PC-9 (cell line): ENCODE results near the gene SMG6. TPM values are rescaled to one million over a fixed set of nuclear protein-coding genes. Genes with fewer than 3 reads are reported as not detected.

ENCODE experiments used
- BruUV-seq: library from RNA; stranded (reverse); fragments of 400-500 nt; replicated peaks from 2 replicates; lab custom pipeline; 2021; lab: Mats Ljungman, UMichigan
- CTCF ChIA-PET: fragments of 300-600 bp; sonication (Branson Sonifier 250); formaldehyde crosslinking; loops from one replicate; lab custom pipeline; 2022; ENCODE audit warnings: antibody characterized with exemption; lab: Charles Lee
- POLR2A ChIA-PET: fragments of 300-600 bp; sonication (Branson Sonifier 250); formaldehyde crosslinking; loops from one replicate; lab custom pipeline; 2022; ENCODE audit warnings: antibody characterized with exemption; ENCODE audit not compliant: unreplicated experiment; lab: Charles Lee
- DNase-seq, 2 experiments: peaks; one replicate each; pipeline versions ENCODE4 v3.0.0 to v3.0.0-alpha.2; 2015 to 2022; ENCODE audit warnings: mixed read lengths in 1 of 2
- H2AFZ ChIP-seq: fragments of 200-600 bp; sonication (generic); 2 replicates; pipeline ENCODE4 v1.8.1; 2017; ENCODE audit warnings: antibody characterized with exemption
- H3F3A ChIP-seq: fragments of 200-600 bp; sonication (generic); 2 replicates; pipeline ENCODE4 v1.8.1; 2017; ENCODE audit warnings: antibody characterized with exemption, mild to moderate bottlenecking, low read depth; ENCODE audit not compliant: insufficient read depth
- H3K27ac ChIP-seq: fragments of 200-600 bp; sonication (generic); 2 replicates; pipeline ENCODE4 v1.6.1; 2016; ENCODE audit warnings: mixed run types
- H3K27me3 ChIP-seq: fragments of 200-600 bp; sonication (generic); 2 replicates; pipeline ENCODE4 v1.6.1; 2016; ENCODE audit warnings: low read depth, mixed run types; ENCODE audit not compliant: insufficient read depth
- H3K36me3 ChIP-seq: fragments of 200-600 bp; sonication (generic); 2 replicates; pipeline ENCODE4 v1.6.1; 2016; ENCODE audit warnings: low read depth, mixed run types
- H3K4me1 ChIP-seq: fragments of 200-600 bp; sonication (generic); replicated peaks from 2 replicates; pipeline ENCODE4 v1.6.1; 2016; ENCODE audit warnings: mixed run types; ENCODE audit not compliant: insufficient read depth
- H3K4me2 ChIP-seq: fragments of 200-600 bp; sonication (generic); 2 replicates; pipeline ENCODE4 v1.6.1; 2017; ENCODE audit warnings: mixed run types
- H3K4me3 ChIP-seq: fragments of 200-600 bp; sonication (generic); 2 replicates; pipeline ENCODE4 v1.6.1; 2016; ENCODE audit warnings: mixed run types
- H3K79me2 ChIP-seq: fragments of 200-600 bp; sonication (generic); 2 replicates; pipeline ENCODE4 v1.6.1; 2017; ENCODE audit warnings: low read depth, mixed run types
- H3K9me2 ChIP-seq: fragments of 200-600 bp; sonication (generic); 2 replicates; pipeline ENCODE4 v1.8.1; 2017; ENCODE audit warnings: mild to moderate bottlenecking; ENCODE audit not compliant: insufficient read depth
- H3K9me3 ChIP-seq: fragments of 200-600 bp; sonication (generic); 2 replicates; pipeline ENCODE4 v1.8.1; 2016; ENCODE audit warnings: low read depth; ENCODE audit not compliant: insufficient read depth
- H4K20me1 ChIP-seq: fragments of 200-600 bp; sonication (generic); 2 replicates; pipeline ENCODE4 v1.8.1; 2017; ENCODE audit not compliant: insufficient read depth
- EZH2 ChIP-seq: fragments of 200-600 bp; sonication (generic); IDR thresholded peaks from 2 replicates; pipeline ENCODE4 v1.8.0; 2017; ENCODE audit warnings: antibody characterized with exemption, low read depth
- intact Hi-C: fragments of 100-400 bp; cut with micrococcal nuclease; formaldehyde crosslinking; loops from one replicate; pipeline ENCODE4 v1.10.0; 2022; ENCODE audit not compliant: unreplicated experiment
- total RNA-seq: library from RNA; stranded (reverse); gene quantifications from 2 replicates; pipeline ENCODE4 v1.2.3, GENCODE V29; 2021
- TF ChIP-seq, protein P1 (sequence below): fragments of 200-600 bp; sonication (generic); conservative IDR thresholded peaks from 2 replicates; pipeline ENCODE4 v1.6.1; 2017; ENCODE audit warnings: mixed run types, antibody characterized with exemption, mild to moderate bottlenecking, moderate library complexity

Gene SMG6
- total RNA-seq, 1 experiment from 2014 or later, result 43.1 TPM

- TF ChIP-seq, protein P1, sequence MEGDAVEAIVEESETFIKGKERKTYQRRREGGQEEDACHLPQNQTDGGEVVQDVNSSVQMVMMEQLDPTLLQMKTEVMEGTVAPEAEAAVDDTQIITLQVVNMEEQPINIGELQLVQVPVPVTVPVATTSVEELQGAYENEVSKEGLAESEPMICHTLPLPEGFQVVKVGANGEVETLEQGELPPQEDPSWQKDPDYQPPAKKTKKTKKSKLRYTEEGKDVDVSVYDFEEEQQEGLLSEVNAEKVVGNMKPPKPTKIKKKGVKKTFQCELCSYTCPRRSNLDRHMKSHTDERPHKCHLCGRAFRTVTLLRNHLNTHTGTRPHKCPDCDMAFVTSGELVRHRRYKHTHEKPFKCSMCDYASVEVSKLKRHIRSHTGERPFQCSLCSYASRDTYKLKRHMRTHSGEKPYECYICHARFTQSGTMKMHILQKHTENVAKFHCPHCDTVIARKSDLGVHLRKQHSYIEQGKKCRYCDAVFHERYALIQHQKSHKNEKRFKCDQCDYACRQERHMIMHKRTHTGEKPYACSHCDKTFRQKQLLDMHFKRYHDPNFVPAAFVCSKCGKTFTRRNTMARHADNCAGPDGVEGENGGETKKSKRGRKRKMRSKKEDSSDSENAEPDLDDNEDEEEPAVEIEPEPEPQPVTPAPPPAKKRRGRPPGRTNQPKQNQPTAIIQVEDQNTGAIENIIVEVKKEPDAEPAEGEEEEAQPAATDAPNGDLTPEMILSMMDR, result no peak
- no peak for TF ChIP-seq EZH2
- Histone ChIP-seq H3F3A (no peaks in the 10 kb centered on the region; the same call in 1 of the 2 replicates), H3K9me2 (no peaks in the 10 kb centered on the region), H3K79me2 (no peaks in the 10 kb centered on the region), H3K4me2 (no peak overlapping the region), H4K20me1 (no peaks in the 10 kb centered on the region), H3K27me3 (no peaks in the 10 kb centered on the region), H3K9me3 (no peaks in the 10 kb centered on the region), H3K27ac (no peak overlapping the region), H3K4me3 (no peak overlapping the region), H3K4me1 (no peaks in the 10 kb centered on the region), H3K36me3 (no peaks in the 10 kb centered on the region), H2AFZ (no peak overlapping the region)
- no peak for DNase-seq
- intact Hi-C loops, result loop anchor here (5.0 kb wide), 1 partner anchor 186 kb away; no protein-coding TSS in a partner anchor
- CTCF ChIA-PET, result interaction anchor here (0.7 to 1.1 kb wide), 3 partner anchors 105 to 302 kb away, joined by 3 to 5 read pairs (median 4); partner anchors contain the start of genes HIC1 and TSR1
- BruUV-seq, result no TSS peak
- POLR2A ChIA-PET, result no interaction called here
Observed at GRCh38 chr17:2230877-2231276, 72.7 kb downstream of the SMG6 start.

DNA sequence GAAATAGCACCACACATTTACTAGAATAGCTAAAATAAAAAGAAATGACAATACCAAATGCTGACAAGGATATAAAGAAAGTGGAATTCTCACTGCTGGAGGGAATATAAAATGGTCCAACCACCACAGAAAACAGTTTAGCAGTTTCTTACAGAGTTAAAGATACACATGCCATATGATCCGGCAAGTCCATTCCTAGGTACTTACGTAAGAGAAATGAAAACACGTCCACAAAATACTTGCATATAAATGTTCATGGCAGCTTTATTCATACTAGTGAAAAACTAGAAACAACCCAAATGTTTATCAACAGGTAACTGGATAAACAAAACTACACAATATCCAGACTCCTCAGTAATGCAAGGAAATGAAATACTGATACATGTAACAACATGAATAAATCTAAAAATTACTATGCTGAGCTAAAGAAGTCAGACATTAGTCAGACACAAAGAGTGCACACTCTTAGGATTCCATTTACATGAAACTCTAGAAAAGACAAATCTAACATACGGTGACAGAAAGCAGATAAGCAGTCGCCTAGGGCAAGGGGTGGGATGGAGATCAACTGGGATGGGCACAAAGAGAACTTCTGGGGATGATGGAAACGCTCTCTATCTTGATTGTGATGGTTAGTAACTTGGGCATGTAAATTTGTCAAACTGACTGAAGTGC lies 76.4 kb downstream of the SMG6 start:
- Histone ChIP-seq H3F3A (no peaks in the 10 kb centered on the region; the same call in 1 of the 2 replicates), H3K4me3 (no peak overlapping the region), H3K4me1 (no peaks in the 10 kb centered on the region), H2AFZ (no peak overlapping the region), H3K36me3 (no peaks in the 10 kb centered on the region), H4K20me1 (no peaks in the 10 kb centered on the region), H3K9me2 (no peaks in the 10 kb centered on the region), H3K27ac (no peak overlapping the region), H3K4me2 (no peak overlapping the region), H3K79me2 (no peaks in the 10 kb centered on the region), H3K9me3 (no peaks in the 10 kb centered on the region), H3K27me3 (no peaks in the 10 kb centered on the region)
- no peak for DNase-seq
- CTCF ChIA-PET, result no interaction called here
- intact Hi-C loops, result no loop called here
- no TSS peak for BruUV-seq
- TF ChIP-seq EZH2, result no peak
- TF ChIP-seq, protein P1, result no peak
- POLR2A ChIA-PET, result no interaction called here

- no TSS peak for BruUV-seq
- ChIA-PET CTCF (interaction anchor here (0.8 to 1.3 kb wide), 2 partner anchors 21 to 169 kb away, joined by 3 to 7 read pairs; no protein-coding TSS in a partner anchor), POLR2A (interaction anchor here (0.6 to 0.7 kb wide), 2 partner anchors 80 to 101 kb away, joined by 3 to 5 read pairs; partner anchors contain the start of genes SMG6 and SRR)
- H3K4me3 ChIP-seq, result no peak overlapping the region
- no peaks in the 10 kb centered on the region for H3K27me3 ChIP-seq
- H3K9me2 ChIP-seq, result no peaks in the 10 kb centered on the region
- intact Hi-C loops, result no loop called here
- no peak overlapping the region for H3K27ac ChIP-seq
- no peak overlapping the region for H3K4me2 ChIP-seq
- H2AFZ ChIP-seq, result no peak overlapping the region
- no peaks in the 10 kb centered on the region for H4K20me1 ChIP-seq
- H3K79me2 ChIP-seq, result no peaks in the 10 kb centered on the region
- no peaks in the 10 kb centered on the region for H3K9me3 ChIP-seq
- TF ChIP-seq, protein P1, result no peak
- no peak for TF ChIP-seq EZH2
- no peaks in the 10 kb centered on the region for H3K36me3 ChIP-seq
- H3F3A ChIP-seq, result peaks cover 9% of the 10 kb centered on the region; the same call in 1 of the 2 replicates
- DNase-seq, result no peak
- peaks cover 9% of the 10 kb centered on the region for H3K4me1 ChIP-seq
Observed at GRCh38 chr17:2223617-2223927, 80.0 kb downstream of the SMG6 start.
